Measurements from ENCODE around the gene PPP2R2B. TPM values are rescaled to one million over a fixed set of nuclear protein-coding genes. Genes with fewer than 3 reads are reported as not detected.

PPP2R2B gene
- total RNA-seq, 4 donors from 2014 or later: 1.2 to 4.0 (median 2.1) TPM

GRCh38 chr5:146675636-146676035, 202.9 kb downstream of the PPP2R2B start:
- 35% methylated on average over 4 of the region's 4 CpGs for WGBS
- Histone ChIP-seq H3K4me3 (no peak overlapping the region), H3K36me3 (no peaks in the 10 kb centered on the region), H3K27me3 (peaks cover 0 to 6% (median 0%) of the 10 kb centered on the region in 4 donors), H3K27ac (replicated peaks in 1 of 4) (no peak overlapping the region), H3K4me1 (no peaks in the 10 kb centered on the region), H3K9me3 (no peaks in the 10 kb centered on the region)
- no peak for TF ChIP-seq POLR2AphosphoS5 (IDR thresholded peaks at IDR 0.05)
- no peak for TF ChIP-seq CTCF (IDR thresholded peaks at IDR 0.05)
- TF ChIP-seq POLR2A (IDR thresholded peaks at IDR 0.05; ENCODE audit: low read depth): no peak
- no peak for TF ChIP-seq EP300 (IDR thresholded peaks at IDR 0.05)
- intact Hi-C loops (cut with DNase I): no loop called here
- DNase-seq (ENCODE audit: extremely low spot score): no peak

GRCh38 chr5:146672866-146673265, 205.7 kb downstream of the PPP2R2B start:
- Histone ChIP-seq H3K4me1 (peaks cover 0 to under 1% (median 0%) of the 10 kb centered on the region in 4 donors), H3K36me3 (no peaks in the 10 kb centered on the region), H3K27me3 (peaks cover 0 to 6% (median 0%) of the 10 kb centered on the region in 4 donors), H3K27ac (replicated peaks in 1 of 4) (no peak overlapping the region), H3K4me3 (no peak overlapping the region), H3K9me3 (no peaks in the 10 kb centered on the region)
- 100% methylated on average over 1 of the region's 1 CpG for WGBS
- intact Hi-C loops (cut with DNase I): no loop called here
- no peak for TF ChIP-seq POLR2AphosphoS5 (IDR thresholded peaks at IDR 0.05)
- DNase-seq (ENCODE audit: extremely low spot score): no peak

GRCh38 chr5:146671561-146672295, 206.8 kb downstream of the PPP2R2B start:
- peaks cover 0 to 3% (median 0%) of the 10 kb centered on the region in 4 donors for H3K4me1 ChIP-seq
- no peaks in the 10 kb centered on the region for H3K36me3 ChIP-seq
- 54% methylated on average over 7 of the region's 7 CpGs for WGBS
- intact Hi-C loops (cut with DNase I): no loop called here
- H3K9me3 ChIP-seq: no peaks in the 10 kb centered on the region
- H3K27me3 ChIP-seq: peaks cover 0 to 6% (median 0%) of the 10 kb centered on the region in 4 donors
- H3K4me3 ChIP-seq: no peak overlapping the region
- no peak for TF ChIP-seq POLR2AphosphoS5 (IDR thresholded peaks at IDR 0.05)
- TF ChIP-seq POLR2A (IDR thresholded peaks at IDR 0.05; ENCODE audit: low read depth): no peak
- no peak for TF ChIP-seq EP300 (IDR thresholded peaks at IDR 0.05)
- TF ChIP-seq CTCF (IDR thresholded peaks at IDR 0.05): no peak
- H3K27ac ChIP-seq (replicated peaks in 1 of 4): no peak overlapping the region
- peak; percentile 78 for DNase-seq (ENCODE audit: extremely low spot score)

GRCh38 chr5:146669656-146670055, 208.9 kb downstream of the PPP2R2B start:
- Histone ChIP-seq H3K4me3 (no peak overlapping the region), H3K27me3 (no peaks in the 10 kb centered on the region), H3K9me3 (no peaks in the 10 kb centered on the region), H3K36me3 (no peaks in the 10 kb centered on the region), H3K4me1 (peaks cover 0 to 3% (median 0%) of the 10 kb centered on the region in 4 donors), H3K27ac (replicated peaks in 1 of 4) (no peak overlapping the region)
- WGBS: 83% methylated on average over 3 of the region's 3 CpGs
- TF ChIP-seq POLR2AphosphoS5 (IDR thresholded peaks at IDR 0.05): no peak
- TF ChIP-seq POLR2A (IDR thresholded peaks at IDR 0.05; ENCODE audit: low read depth): no peak
- no peak for TF ChIP-seq EP300 (IDR thresholded peaks at IDR 0.05)
- no peak for TF ChIP-seq CTCF (IDR thresholded peaks at IDR 0.05)
- no peak for DNase-seq (ENCODE audit: extremely low spot score)
- intact Hi-C loops (cut with DNase I): no loop called here

GRCh38 chr5:146667633-146668272, 210.8 kb downstream of the PPP2R2B start:
- 49% methylated on average over 4 of the region's 4 CpGs for WGBS
- H3K9me3 ChIP-seq: no peaks in the 10 kb centered on the region
- H3K4me3 ChIP-seq: no peak overlapping the region
- DNase-seq (ENCODE audit: extremely low spot score): no peak
- H3K36me3 ChIP-seq: no peaks in the 10 kb centered on the region
- intact Hi-C loops (cut with DNase I): no loop called here
- peak overlapping the region in 2 of 4 donors; percentile 28 to 44 for H3K27ac ChIP-seq (replicated peaks in 1 of 4)
- no peak for TF ChIP-seq POLR2A (IDR thresholded peaks at IDR 0.05; ENCODE audit: low read depth)
- TF ChIP-seq CTCF (IDR thresholded peaks at IDR 0.05): no peak
- no peak for TF ChIP-seq POLR2AphosphoS5 (IDR thresholded peaks at IDR 0.05)
- TF ChIP-seq EP300 (IDR thresholded peaks at IDR 0.05): no peak
- no peaks in the 10 kb centered on the region for H3K27me3 ChIP-seq
- H3K4me1 ChIP-seq: peaks cover 0 to 3% (median 0%) of the 10 kb centered on the region in 4 donors

Measured in esophagus muscularis mucosa (tissue), 4 donors.